Germinal center (tissue), 1 donor: ENCODE results near the gene PLS1.
"Not testable (repeated sequence)": the region's sequence is repeated elsewhere in the genome, so short reads cannot be mapped to it uniquely, and the experiment has no call there.

Experiments used
- DNase-seq: peaks from one replicate; pipeline ENCODE4 v3.0.0; 2012; ENCODE audit warnings: mixed read lengths, low spot score

PLS1 gene

GRCh38 chr3:142597906-142598305, 1.7 kb downstream of the PLS1 start:
- no peak for DNase-seq

- DNase-seq: no peak
Measured at GRCh38 chr3:142601713-142602112, 5.5 kb downstream of the PLS1 start.

- no peak for DNase-seq
Measured at GRCh38 chr3:142602619-142603385, 6.6 kb downstream of the PLS1 start.

- DNase-seq: not testable (repeated sequence)
Measured at GRCh38 chr3:142603386-142603705, 7.2 kb downstream of the PLS1 start.

GRCh38 chr3:142604940-142605339, 8.7 kb downstream of the PLS1 start:
- DNase-seq: no peak

GRCh38 chr3:142608631-142609030, 12.4 kb downstream of the PLS1 start:
- DNase-seq: no peak

- DNase-seq: no peak
Measured at GRCh38 chr3:142609136-142609535, 12.9 kb downstream of the PLS1 start.

- no peak for DNase-seq
Measured at GRCh38 chr3:142611206-142611605, 15.0 kb downstream of the PLS1 start.

- DNase-seq: no peak
Measured at GRCh38 chr3:142613491-142613890, 17.3 kb downstream of the PLS1 start.

- no peak for DNase-seq
Measured at GRCh38 chr3:142614059-142614626, 17.9 kb downstream of the PLS1 start.

GRCh38 chr3:142615171-142615570, 19.0 kb downstream of the PLS1 start:
- DNase-seq: no peak

GRCh38 chr3:142618917-142619461, 22.8 kb downstream of the PLS1 start:
- DNase-seq: no peak

GRCh38 chr3:142622405-142622804, 26.2 kb downstream of the PLS1 start:
- no peak for DNase-seq

- DNase-seq: no peak
Measured at GRCh38 chr3:142623194-142623593, 27.0 kb downstream of the PLS1 start.

- no peak for DNase-seq
Measured at GRCh38 chr3:142624341-142625152, 28.4 kb downstream of the PLS1 start.

GRCh38 chr3:142625153-142625440, 28.9 kb downstream of the PLS1 start:
- no peak for DNase-seq

- no peak for DNase-seq
Measured at GRCh38 chr3:142626971-142627370, 30.8 kb downstream of the PLS1 start.

- DNase-seq: no peak
Measured at GRCh38 chr3:142628801-142629200, 32.6 kb downstream of the PLS1 start.

- DNase-seq: no peak
Measured at GRCh38 chr3:142633073-142633472, 36.9 kb downstream of the PLS1 start.

- no peak for DNase-seq
Measured at GRCh38 chr3:142636050-142636449, 39.9 kb downstream of the PLS1 start.

- no peak for DNase-seq
Measured at GRCh38 chr3:142636664-142637063, 40.5 kb downstream of the PLS1 start.

- no peak for DNase-seq
Measured at GRCh38 chr3:142638291-142638690, 42.1 kb downstream of the PLS1 start.

- DNase-seq: no peak
Measured at GRCh38 chr3:142641504-142641903, 45.3 kb downstream of the PLS1 start.
